Vagina (tissue), 2 donors: ENCODE results near the gene PARM1.

ENCODE experiments used
- POLR2A ChIP-seq, 2 donors: fragments of 450-650 bp; IDR thresholded peaks; one replicate each; pipeline ENCODE4 v1.6.1; 2017; ENCODE audit warnings: antibody characterized with exemption in 2 of 2, mild to moderate bottlenecking in 2 of 2, moderate library complexity in 2 of 2
- POLR2AphosphoS5 ChIP-seq, 2 donors: sonication (generic); formaldehyde crosslinking; IDR thresholded peaks; one replicate each; pipeline ENCODE4 v1.9.0; 2017; ENCODE audit warnings: antibody characterized with exemption in 2 of 2, mild to moderate bottlenecking in 2 of 2, low read depth in 1 of 2; ENCODE audit not compliant: insufficient read depth in 1 of 2
- TF ChIP-seq, protein P1 (sequence below), 3 experiments: fragments of 450-650 bp in 2 of 3; fragments of 200-600 bp in 1 of 3; sonication (generic) in 1 of 3; IDR thresholded peaks; one replicate each; pipeline ENCODE4 v1.5.1; 2017 to 2019; ENCODE audit warnings: antibody characterized with exemption in 3 of 3, mild to moderate bottlenecking in 2 of 3, moderate library complexity in 2 of 3

DNA sequence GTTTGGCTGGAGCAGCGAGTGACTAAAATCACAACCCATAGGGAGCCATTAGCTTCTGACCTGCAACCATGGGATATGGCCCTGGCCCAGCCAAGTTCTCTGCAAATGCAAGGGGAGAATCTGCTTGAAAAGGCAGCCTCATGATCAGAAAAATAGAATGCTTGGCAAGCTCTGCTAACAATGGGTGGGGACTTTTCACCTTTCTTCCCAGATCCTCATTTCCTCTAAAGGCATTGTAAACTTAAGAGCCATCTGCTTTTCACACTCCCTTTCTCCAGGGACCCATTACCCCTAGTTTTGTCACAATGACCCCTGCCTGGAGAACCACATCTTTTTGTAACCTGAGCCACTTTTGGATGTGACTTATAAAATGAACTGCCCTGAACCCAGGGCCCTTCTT is 104.3 kb downstream of the PARM1 start:
- TF ChIP-seq, protein P1, sequence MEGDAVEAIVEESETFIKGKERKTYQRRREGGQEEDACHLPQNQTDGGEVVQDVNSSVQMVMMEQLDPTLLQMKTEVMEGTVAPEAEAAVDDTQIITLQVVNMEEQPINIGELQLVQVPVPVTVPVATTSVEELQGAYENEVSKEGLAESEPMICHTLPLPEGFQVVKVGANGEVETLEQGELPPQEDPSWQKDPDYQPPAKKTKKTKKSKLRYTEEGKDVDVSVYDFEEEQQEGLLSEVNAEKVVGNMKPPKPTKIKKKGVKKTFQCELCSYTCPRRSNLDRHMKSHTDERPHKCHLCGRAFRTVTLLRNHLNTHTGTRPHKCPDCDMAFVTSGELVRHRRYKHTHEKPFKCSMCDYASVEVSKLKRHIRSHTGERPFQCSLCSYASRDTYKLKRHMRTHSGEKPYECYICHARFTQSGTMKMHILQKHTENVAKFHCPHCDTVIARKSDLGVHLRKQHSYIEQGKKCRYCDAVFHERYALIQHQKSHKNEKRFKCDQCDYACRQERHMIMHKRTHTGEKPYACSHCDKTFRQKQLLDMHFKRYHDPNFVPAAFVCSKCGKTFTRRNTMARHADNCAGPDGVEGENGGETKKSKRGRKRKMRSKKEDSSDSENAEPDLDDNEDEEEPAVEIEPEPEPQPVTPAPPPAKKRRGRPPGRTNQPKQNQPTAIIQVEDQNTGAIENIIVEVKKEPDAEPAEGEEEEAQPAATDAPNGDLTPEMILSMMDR (IDR thresholded peaks at IDR 0.05): no peak
- no peak for TF ChIP-seq POLR2A (IDR thresholded peaks at IDR 0.05)
- no peak for TF ChIP-seq POLR2AphosphoS5 (IDR thresholded peaks at IDR 0.05; ENCODE audit: insufficient read depth in 1 of 2, low read depth in 1 of 2)
